Tongue (tissue), 2 donors: ENCODE measurements around the gene PTDSS2. TPM values are rescaled to one million over a fixed set of nuclear protein-coding genes. Genes with fewer than 3 reads are reported as not detected.
"Not testable (repeated sequence)": the region's sequence is repeated elsewhere in the genome, so short reads cannot be mapped to it uniquely, and the experiment has no call there.

Experiments
- DNase-seq: peaks from one replicate; pipeline ENCODE4 v3.0.0-alpha.2; 2015
- total RNA-seq: library from RNA; depleted of rRNA; stranded (reverse); fragments of >200 nt; gene quantifications from one replicate; pipeline ENCODE4 v1.2.3, GENCODE V29; 2014

Gene PTDSS2
- 20.1 TPM for total RNA-seq

DNA sequence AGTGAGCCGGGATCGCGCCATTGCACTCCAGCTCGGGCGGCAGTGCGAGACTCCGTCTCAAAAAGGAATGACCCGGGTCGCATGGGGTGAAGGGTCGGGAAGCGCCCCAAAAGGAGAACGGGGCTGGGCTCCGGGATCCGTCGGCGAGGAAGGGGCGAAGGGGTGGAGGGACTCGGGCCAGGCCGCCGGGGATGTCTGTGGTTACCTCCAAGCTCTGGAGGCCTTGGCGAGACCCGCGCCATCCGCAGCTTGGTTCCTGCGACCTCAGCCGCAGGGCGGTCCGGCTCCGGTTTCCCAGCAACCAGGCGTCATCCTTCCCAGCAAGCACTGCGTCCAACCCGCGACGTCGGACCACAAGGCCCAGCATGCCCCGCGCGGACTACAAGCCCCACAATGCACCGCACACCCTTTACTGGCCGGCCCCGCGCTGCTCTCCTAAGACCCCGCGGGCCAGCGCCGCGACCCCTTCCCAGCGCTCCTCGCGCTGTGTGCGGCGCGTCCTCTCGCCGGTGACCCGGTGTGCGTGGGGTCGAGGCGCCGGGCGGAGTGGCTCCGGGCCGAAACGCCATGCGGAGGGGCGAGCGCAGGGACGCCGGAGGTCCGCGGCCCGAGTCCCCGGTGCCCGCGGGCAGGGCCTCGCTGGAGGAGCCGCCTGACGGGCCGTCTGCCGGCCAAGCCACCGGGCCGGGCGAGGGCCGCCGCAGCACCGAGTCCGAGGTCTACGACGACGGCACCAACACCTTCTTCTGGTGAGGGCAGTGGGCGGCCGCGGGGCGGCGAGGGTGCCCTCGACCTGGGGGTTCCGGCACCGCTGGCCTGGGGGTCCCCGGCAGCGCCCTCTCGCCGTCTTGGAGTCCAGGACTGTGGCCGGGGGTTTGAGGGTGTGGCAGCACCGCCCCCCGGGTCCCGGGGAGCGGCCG lies at the start of gene PTDSS2:
Gene PTDSS2 (plus strand): TSS at position 391 of the 920 bp plus-strand sequence. CDS start 177 bp downstream, at position 568.
- DNase-seq, result peak; percentile 98

DNA sequence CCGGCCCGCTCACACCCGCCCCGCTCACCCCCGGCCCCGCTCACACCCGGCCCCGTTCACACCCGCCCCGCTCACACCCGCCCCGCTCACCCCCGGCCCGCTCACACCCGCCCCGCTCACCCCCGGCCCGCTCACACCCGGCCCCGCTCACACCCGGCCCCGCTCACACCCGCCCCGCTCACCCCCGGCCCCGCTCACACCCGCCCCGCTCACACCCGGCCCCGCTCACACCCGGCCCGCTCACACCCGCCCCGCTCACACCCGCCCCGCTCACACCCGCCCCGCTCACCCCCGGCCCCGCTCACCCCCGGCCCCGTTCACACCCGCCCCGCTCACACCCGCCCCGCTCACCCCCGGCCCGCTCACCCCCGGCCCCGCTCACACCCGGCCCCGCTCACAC lies 48.9 kb upstream of the PTDSS2 start:
- not testable (repeated sequence) for DNase-seq

DNA sequence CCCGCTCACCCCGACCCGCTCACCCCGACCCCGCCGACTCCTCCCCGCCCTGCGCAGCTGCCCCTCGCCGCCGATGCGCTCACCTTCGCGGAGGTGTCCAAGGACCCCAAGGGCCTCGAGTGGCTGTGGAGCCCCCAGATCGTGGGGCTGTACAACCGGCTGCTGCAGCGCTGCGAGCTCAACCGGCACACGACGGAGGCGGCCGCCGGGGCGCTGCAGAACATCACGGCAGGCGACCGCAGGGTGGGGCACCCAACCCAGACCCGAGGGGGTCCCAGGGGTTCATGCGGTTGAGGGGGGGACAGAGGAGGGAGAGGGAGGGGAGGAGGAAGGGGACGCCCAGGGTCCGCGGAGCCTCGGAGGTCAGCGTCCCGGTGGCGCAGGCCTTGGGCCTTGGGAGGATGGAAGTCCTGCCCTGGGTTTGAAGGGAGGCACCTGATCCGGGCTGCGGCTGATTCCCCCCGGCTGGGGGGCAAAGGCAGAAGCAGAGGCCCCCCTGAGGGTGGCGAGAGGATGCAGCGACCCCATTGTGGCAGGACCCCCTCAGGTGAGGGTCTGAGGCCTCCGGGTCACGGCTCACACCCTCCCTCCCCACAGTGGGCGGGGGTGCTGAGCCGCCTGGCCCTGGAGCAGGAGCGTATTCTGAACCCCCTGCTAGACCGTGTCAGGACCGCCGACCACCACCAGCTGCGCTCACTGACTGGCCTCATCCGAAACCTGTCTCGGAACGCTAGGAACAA lies 46.9 kb upstream of the PTDSS2 start:
- DNase-seq, result no peak

DNA sequence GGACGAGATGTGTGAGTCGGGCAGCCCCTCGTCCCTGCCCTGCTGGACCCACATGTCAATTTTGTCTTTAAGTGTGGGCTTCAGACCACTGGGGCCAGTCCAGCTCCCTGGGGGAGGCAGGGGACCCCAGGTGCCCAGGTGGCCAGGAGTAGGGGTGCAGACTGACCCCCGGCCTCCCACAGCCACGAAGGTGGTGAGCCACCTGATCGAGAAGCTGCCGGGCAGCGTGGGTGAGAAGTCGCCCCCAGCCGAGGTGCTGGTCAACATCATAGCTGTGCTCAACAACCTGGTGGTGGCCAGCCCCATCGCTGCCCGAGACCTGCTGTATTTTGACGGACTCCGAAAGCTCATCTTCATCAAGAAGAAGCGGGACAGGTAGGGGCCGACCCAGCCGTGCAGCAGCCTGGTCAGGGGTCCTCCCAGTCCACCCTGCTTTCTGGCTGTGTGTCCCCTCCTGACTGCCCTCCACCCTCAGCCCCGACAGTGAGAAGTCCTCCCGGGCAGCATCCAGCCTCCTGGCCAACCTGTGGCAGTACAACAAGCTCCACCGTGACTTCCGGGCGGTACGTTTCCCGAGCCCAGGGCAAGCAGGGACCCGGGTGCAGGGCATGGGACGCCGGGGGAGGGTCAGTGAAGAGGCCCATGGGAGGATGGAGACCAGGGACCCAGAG lies 46.2 kb upstream of the PTDSS2 start:
- DNase-seq, result no peak

DNA sequence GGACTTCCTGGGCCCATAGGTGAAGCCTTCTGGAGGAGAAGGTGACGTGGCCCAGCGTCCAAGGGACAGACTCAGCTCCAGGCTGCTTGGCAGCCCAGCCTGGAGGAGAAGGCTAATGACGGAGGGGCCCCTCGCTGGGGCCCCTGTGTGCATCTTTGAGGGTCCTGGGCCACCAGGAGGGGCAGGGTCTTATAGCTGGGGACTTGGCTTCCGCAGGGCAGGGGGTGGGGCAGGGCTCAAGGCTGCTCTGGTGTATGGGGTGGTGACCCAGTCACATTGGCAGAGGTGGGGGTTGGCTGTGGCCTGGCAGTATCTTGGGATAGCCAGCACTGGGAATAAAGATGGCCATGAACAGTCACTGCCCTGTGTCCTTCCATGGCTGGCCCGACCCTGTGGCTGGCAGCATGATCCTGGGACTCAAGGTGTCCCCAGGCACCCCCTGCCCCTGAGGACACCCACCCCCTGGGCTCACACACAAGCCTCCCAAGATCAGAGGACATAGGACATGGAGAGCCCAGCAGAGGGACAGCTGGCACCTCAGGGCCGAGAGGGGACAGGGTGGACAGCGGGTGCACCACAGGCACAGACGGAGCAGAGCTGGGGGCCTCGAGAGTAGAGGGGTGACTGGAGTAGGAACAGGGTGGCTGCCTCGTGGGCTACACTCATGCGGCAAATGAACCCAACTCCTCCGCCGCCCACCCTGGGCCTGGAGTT lies 45.4 kb upstream of the PTDSS2 start:
- no peak for DNase-seq

DNA sequence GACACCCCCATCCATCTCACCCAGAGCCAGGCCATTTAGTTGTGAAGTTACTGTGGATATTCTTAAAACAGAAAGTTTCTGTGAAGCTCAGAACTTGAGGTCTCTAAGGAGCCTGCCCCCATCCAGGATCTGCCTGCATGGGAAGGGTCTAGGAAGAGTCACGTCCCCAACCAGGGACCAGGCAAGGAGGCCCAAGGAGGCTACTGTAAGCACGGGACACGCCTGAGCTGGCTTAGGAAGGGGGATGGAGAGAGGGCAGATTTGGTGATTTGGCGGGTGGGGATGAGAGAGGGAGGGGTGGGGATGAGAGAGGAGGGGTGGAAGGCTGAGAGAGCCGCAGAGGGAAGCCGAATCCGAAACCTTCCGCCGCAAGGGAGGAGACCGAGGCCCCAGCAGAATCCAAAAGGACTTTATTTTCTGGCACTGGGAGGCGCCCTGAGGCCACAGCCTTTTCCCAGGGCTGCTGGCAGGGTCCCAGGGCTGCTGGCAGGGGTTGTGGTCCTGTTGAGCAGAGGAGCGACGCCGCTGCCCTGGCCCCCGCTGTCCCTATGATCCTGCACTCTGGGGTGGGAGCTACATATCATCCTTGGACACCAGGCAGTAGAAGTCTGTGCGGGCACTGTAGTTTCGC lies 44.6 kb upstream of the PTDSS2 start:
- no peak for DNase-seq

DNA sequence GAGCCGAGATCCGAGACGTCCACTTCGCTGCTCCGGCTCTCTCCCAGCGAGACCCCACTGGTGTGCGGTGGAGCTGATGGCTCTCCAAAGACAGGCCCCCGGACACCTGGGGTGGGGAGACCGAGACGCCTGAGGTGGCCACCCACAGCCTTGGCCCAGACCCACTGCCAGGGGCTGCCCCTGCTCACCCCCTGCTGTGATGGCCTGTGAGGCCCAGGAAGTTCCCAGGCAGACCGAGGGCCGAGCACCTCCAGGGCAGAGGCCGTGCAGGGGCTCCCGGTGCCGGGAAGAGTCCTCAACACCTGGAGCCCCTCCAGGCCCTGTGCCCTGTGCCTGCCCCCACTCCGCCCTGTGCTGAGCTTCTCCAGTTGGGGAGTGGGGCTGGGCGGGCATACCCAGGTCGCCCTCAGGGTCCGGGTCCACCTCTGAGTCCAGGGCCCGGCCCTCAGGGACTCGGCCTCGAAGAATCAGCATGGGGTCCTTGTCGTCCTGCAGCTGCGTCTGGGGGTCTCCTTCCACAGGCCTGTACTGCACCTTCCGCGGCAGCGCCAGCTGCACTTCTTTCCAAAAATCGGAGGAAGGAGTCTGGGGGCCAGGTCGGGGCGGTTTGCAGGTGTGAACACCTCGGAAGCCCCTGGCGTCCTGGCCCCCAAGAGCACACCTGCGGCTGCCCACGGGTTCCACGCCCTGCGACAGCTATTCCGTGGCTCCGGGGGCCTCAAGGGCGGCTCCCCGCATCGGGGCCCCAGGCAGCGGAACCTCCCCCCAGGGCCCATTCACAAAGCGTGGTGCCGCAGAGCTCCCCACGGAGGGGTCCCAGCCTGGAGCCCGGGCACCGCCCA lies 43.9 kb upstream of the PTDSS2 start:
- no peak for DNase-seq

DNA sequence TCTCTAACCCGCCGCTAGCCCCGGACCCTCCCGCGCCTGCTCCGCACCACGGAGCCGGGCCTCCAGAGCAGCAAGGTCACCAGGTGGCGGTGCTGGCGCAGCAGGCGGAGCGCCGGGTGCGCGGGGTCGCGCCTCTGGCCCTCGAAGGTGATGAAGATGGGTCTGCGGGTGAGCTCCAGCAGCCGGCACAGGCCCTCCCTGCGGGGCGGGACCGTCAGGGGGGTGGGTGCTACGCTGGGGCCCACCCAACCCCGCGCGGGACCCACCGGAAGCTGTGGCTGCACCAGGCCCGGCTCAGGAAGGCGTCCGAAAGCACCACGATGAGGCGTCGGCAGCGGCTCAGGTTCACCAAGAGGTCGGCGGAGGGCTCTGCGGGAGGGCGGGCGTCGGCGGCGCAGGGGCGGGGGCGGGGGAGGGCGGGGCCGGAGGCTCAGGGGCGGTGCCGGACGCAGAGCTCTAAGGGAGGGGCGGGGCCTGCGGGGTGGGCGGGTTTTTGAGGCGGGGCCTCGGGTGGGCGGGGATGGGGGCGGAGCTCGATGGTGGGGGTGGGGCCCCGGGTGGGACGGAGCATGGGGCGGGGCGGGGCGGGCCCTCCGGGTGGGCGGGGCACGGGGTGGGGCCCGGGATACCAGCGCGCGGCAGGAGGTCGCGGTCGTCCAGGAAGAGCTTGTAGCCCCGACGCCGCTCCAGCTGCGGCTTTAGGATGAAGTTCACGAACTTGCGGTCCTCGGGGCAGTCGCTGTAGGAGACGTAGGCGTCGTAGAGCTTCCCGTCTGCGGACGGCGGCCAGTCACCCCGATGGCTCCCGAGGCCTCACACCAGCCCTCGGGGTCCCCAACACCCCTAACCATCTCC lies 43.1 kb upstream of the PTDSS2 start:
- DNase-seq, result peak; percentile 64

DNA sequence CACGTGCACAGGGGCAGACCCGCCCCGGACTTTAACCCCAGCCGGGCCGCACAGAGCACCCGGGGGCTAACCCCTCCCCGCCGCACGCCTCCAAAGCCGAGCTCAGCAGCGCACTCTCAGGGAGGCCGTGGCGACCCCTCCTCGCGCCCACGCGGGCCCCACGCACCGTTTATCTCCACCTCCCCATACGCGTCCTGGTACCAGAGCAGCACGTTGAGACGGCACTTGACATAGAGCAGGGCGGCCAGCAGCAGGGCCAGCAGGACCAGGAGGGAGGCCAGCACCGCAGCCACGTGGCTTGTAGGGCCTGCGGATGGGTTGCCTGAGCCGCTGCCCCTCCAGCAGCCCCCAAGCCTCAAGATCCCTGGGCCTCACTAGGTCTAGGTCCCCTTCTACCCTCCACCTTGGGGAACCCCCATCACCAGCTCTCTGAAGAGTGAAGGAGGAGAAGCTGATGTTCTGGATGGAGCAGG lies 42.4 kb upstream of the PTDSS2 start:
- DNase-seq, result no peak

DNA sequence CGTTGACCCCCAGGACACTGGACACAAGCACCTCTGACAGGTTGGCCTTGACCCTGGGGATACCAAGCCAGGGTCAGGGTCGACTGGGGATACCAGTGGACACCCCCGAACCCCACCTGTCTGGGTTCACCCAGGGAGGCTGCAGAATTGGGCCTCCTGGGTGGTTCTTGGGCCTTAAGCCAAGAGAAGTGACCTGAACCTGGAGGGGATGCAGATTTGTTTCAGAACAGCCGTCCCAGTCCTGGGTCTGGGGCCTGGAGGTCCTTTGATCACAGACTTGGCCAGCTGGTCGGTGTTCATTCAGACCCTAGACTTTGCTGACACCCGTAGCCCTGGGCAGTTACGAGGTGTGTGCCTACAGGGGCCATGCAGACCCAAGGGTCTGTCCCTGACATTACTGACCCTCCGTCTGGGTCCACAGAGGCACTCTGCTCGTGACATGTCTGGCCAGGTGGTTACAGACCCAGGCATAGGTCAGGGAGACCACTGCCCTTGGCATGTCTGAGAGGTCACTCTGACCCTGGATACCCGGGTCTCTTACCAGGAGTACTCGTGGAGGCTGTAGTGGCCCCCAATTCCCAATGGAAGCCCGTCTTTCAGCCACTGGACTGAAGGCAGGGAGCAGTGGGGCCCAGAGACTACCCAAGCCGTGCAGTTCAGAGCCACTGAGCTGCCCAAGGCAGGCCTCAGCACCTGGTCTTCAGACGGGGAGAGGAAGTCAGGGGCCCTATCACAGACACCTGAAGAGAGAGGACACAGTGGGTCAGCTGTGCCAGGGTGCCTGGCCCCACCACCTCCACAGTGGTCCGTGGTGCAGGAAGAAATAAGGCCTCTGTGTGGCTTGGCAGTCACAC lies 41.7 kb upstream of the PTDSS2 start:
- DNase-seq, result no peak

DNA sequence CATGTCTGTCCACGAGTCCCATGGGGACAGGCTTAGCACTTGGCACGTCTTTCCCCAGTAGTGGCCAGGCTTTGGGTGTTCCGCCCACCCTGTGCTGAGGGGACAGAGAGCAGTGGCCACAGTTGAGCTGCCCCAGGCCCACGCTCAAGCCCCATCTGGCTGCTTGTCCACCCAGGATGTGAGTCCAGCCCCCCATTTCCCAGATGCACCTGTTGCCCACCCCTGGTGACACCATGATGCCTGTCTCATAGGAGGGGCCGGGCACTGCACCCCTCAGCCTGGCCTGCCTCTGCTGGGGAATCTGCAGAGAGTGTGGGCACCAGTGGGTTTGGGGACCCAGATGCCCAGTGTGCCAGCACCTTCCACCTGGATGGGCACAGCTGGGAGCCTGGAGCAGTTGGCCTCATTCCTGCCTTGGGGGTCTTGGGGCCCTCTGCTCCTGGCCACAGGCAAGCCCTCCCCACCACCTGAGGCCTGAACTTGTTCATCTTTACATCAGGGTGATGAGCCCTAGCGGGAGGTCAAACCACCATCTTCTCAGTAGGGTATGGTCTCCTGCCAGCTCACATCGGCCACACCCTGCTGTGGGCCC lies 41.0 kb upstream of the PTDSS2 start:
- DNase-seq, result no peak

DNA sequence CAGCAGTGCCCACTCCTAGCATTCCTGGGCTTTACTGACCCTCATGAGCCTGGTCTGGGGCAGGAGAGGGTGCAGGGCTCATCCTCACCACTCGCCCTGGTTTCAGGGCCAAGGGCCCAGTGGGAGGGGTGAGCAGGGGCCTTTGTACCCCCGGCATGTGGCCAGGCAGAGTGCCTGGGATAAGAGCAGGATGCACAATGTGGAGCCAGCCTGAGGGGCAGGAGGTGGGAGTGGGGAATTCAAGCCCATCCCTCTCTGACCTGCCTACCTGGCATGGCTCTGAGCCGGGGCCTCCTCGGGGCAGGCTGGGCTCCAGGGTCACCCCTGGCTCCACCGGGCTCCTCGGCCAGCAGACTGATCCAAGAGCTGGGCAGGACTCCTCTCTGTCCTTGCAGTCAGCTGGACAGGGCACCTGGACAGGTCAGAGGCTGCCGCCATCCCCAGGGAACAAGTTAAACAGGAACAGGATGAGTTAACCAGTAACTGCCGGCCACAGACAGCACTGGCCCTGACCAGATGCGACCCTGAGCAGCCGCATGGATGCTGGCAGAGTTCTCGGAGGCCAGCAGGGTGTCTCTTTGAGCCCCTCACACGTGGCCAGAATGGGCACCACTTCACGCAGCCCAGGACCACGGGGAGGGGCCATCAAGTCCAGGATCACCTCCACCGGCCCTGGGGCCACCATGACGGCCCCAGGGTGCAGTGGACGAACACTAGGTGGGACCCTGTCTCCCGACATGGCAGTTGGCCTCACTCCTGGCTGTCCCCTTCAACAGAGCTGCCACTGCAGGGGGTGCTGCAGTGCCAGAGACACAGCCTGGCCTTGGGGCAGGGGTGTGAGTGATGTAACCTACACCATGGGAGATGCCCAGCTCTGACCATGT lies 40.2 kb upstream of the PTDSS2 start:
- no peak for DNase-seq

DNA sequence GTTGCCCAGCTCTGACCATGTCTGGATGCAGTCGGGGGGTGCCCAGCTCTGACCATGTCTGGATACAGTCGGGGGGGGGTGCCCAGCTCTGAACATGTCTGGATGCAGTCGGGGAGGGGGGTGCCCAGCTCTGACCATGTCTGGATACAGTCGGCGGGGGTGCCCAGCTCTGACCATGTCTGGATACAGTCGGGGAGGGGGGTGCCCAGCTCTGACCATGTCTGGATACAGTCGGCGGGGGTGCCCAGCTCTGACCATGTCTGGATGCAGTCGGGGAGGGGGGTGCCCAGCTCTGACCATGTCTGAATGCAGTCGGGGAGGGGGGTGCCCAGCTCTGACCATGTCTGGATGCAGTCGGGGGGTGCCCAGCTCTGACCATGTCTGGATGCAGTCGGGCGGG lies 39.4 kb upstream of the PTDSS2 start:
- not testable (repeated sequence) for DNase-seq

DNA sequence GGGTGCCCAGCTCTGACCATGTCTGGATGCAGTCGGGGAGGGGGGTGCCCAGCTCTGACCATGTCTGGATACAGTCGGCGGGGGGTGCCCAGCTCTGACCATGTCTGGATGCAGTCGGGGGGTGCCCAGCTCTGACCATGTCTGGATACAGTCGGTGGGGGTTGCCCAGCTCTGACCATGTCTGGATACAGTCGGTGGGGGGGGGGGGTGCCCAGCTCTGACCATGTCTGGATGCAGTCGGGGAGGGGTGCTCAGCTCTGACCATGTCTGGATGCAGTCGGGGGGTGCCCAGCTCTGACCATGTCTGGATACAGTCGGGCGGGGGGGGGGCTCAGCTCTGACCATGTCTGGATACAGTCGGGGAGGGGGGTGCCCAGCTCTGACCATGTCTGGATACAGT lies 38.6 kb upstream of the PTDSS2 start:
- not testable (repeated sequence) for DNase-seq

DNA sequence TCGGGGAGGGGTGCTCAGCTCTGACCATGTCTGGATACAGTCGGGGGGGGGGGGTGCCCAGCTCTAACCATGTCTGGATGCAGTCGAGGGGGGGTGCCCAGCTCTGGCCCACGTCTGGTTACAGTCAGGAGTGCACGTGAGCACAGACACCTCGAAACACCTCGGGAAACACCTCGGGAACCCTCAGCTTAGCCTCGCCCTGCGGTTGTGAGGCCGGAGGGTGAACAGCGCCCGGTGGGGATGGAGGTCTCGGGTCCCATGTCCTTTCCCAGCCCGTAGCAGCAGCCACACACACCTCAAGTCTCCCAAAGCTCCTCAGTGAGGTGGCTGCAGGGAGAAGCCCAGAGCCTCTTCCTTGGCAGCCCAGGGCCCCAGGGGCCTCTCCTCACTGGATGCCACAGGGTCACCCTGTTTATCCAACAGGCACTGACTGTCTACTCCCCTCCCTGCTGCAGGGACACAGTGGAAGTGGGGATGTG lies 37.4 kb upstream of the PTDSS2 start:
- no peak for DNase-seq

DNA sequence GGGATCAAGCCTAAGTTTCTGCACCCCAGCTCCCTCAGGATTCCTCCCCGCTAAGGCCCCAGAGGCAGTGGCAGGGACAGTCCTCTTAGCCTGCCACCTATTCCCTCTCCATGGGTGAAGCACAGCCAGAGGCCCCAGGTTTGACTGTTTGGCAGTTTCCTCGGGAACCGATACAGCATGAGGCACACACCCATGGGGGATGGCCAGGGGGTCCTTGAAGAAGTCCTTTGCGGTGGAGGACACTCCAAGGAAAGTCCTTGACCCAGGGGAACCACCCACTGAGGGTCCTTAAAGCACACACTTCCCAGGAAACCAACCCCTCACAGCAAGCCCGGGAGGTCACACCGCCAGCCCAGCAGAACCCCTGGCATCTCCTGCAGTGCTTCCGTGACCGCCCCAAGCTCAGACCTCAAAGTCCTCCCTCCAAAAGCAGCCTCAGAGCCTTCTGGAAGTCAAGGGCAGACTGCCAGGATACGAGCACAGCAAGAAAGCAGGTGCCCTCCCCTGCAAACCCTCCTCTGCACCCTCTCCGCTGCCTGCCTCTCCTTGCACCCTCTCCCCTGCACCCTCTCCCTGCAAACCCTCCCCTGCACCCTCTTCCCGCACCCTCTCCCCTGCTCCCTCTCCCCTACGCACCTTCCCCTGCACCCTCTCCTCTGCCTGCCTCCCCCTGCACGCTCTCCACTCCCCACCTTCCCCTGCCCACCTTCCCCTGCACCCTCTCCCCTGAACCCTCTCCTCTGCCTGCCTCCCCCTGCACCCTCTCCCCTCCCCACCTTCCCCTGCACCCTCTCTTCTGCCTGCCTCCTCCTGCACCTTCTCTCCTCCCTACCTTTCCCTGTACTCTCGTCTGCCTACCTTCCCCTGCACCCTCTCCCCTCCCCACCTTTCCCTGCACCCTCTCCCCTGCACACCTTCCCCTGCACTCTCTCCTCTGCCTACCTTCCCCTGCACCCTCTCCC lies 36.7 kb upstream of the PTDSS2 start:
- DNase-seq, result no peak
